HepG2 (cell line): ENCODE results near the gene TBC1D20. TPM values are rescaled to one million over a fixed set of nuclear protein-coding genes. Genes with fewer than 3 reads are reported as not detected.
A peak's percentile ranks its signal among the peaks of the same experiment; 100 is the strongest.

Source experiments
- ATAC-seq: fragments of 200-7000 bp; cut with Tn5 transposase; 3 replicates; pipeline ENCODE4 v1.9.1; 2020; ENCODE audit warnings: mild to moderate bottlenecking, moderate library complexity
- BruUV-seq: library from RNA; stranded (reverse); fragments of 400-500 nt; replicated peaks from 2 replicates; lab custom pipeline; 2021; lab: Mats Ljungman, UMichigan
- CTCF ChIA-PET: fragments of 300-600 bp; formaldehyde crosslinking; extraction: SDS; loops from one replicate; lab custom pipeline; 2021; ENCODE audit warnings: low total read pairs, inconsistent platforms, low intra/inter-chr PET ratio; lab: Yijun Ruan, JAX
- POLR2A ChIA-PET: fragments of 350-600 bp; sonication (Branson Sonifier 250); formaldehyde crosslinking; loops from one replicate; lab custom pipeline; 2020; ENCODE audit warnings: antibody characterized with exemption, inconsistent platforms; lab: Yijun Ruan, JAX
- DNase-seq: peaks from one replicate; pipeline ENCODE4 v3.0.0-alpha.2; 2015; ENCODE audit warnings: low spot score
- FAIRE-seq: peaks from 3 replicates; lab custom pipeline; 2011; peaks lifted over from hg19 to GRCh38; lab: Jason Lieb, UNC
- H2AFZ ChIP-seq: one replicate; pipeline ENCODE4 v1.6.1; 2011; ENCODE audit warnings: low read length, inconsistent platforms
- H3K27ac ChIP-seq: fragments of 300-600 bp; 3 replicates; pipeline ENCODE4 v1.8.0; 2011; ENCODE audit warnings: mixed run types, mild to moderate bottlenecking, mixed read lengths, low read length, inconsistent platforms; ENCODE audit not compliant: insufficient read depth; ENCODE audit errors: extremely low read length
- H3K27me3 ChIP-seq, 2 experiments: fragments of 200-600 bp in 1 of 2; 2 replicates in 1 of 2; 3 replicates in 1 of 2; pipeline versions ENCODE4 v1.6.0 to v1.8.0; 2011; ENCODE audit warnings: low read length in 2 of 2, mild to moderate bottlenecking in 2 of 2, moderate library complexity in 2 of 2, inconsistent platforms in 1 of 2; ENCODE audit not compliant: insufficient read depth in 2 of 2, control insufficient read depth in 1 of 2
- H3K36me3 ChIP-seq, 2 experiments: fragments of 200-600 bp in 1 of 2; replicated peaks in 1 of 2; 2 replicates in 1 of 2; 3 replicates in 1 of 2; pipeline versions ENCODE4 v1.5.1 to v1.8.0; 2011; ENCODE audit warnings: low read length in 2 of 2, inconsistent platforms in 1 of 2; ENCODE audit not compliant: insufficient read depth in 2 of 2, control insufficient read depth in 1 of 2
- H3K4me1 ChIP-seq: 2 replicates; pipeline ENCODE4 v1.5.1; 2012; ENCODE audit warnings: low read length, inconsistent platforms; ENCODE audit not compliant: insufficient read depth
- H3K4me2 ChIP-seq: 2 replicates; pipeline ENCODE4 v1.6.0; 2011; ENCODE audit warnings: low read depth, low read length, inconsistent platforms
- H3K4me3 ChIP-seq, 3 experiments: fragments of 200-600 bp in 1 of 3; sonication (generic), shearing (Covaris generic) in 1 of 3; replicated peaks in 1 of 3; 2 replicates each; pipeline ENCODE4 v1.5.1; 2011 to 2016; ENCODE audit warnings: low read length in 3 of 3, inconsistent platforms in 2 of 3, low read depth in 2 of 3, mild to moderate bottlenecking in 2 of 3, control low read depth in 1 of 3, mixed read lengths in 1 of 3; ENCODE audit not compliant: insufficient read depth in 1 of 3
- H3K79me2 ChIP-seq: one replicate; pipeline ENCODE4 v1.6.1; 2011; ENCODE audit warnings: low read length, inconsistent platforms; ENCODE audit not compliant: insufficient read depth
- H3K9ac ChIP-seq: 2 replicates; pipeline ENCODE4 v1.6.0; 2011; ENCODE audit warnings: mild to moderate bottlenecking, low read depth, low read length, inconsistent platforms; ENCODE audit not compliant: insufficient read depth
- H3K9me3 ChIP-seq: 2 replicates; pipeline ENCODE4 v1.5.1; 2012; ENCODE audit warnings: mild to moderate bottlenecking, low read length
- H4K20me1 ChIP-seq: 2 replicates; pipeline ENCODE4 v1.6.0; 2011; ENCODE audit warnings: inconsistent platforms, mild to moderate bottlenecking, low read length, moderate library complexity; ENCODE audit not compliant: insufficient read depth
- ESRRA ChIP-seq: sonication (generic); formaldehyde crosslinking; IDR thresholded peaks from 2 replicates; pipeline ENCODE4 v1.5.1; 2020; ENCODE audit warnings: mild to moderate bottlenecking, low read depth, missing genetic modification reagents
- HOXA3 ChIP-seq: sonication (generic); formaldehyde crosslinking; IDR thresholded peaks from 2 replicates; pipeline ENCODE4 v1.5.0; 2020; ENCODE audit warnings: missing genetic modification reagents
- KLF9 ChIP-seq: IDR thresholded peaks from 2 replicates; pipeline ENCODE4 v1.6.1; 2016; ENCODE audit warnings: low read depth
- PLSCR1 ChIP-seq: sonication (generic); formaldehyde crosslinking; IDR thresholded peaks from 2 replicates; pipeline ENCODE4 v1.5.0; 2020; ENCODE audit warnings: missing genetic modification reagents, mild to moderate bottlenecking, borderline replicate concordance
- SIX4 ChIP-seq: sonication (generic); formaldehyde crosslinking; IDR thresholded peaks from 2 replicates; pipeline ENCODE4 v1.4.0; 2020; ENCODE audit warnings: missing genetic modification reagents
- TMF1 ChIP-seq: sonication (generic); formaldehyde crosslinking; IDR thresholded peaks from 2 replicates; pipeline ENCODE4 v1.8.1; 2022; ENCODE audit warnings: low read depth, missing genetic modification reagents
- ZBTB4 ChIP-seq: sonication (generic); formaldehyde crosslinking; IDR thresholded peaks from 2 replicates; pipeline ENCODE4 v1.4.0; 2020; ENCODE audit warnings: missing genetic modification reagents, mild to moderate bottlenecking, borderline replicate concordance
- ZNF503 ChIP-seq: sonication (generic); formaldehyde crosslinking; IDR thresholded peaks from 2 replicates; pipeline ENCODE4 v1.4.0; 2020; ENCODE audit warnings: missing genetic modification reagents
- ZNF512B ChIP-seq: sonication (generic); formaldehyde crosslinking; IDR thresholded peaks from 2 replicates; pipeline ENCODE4 v1.5.1; 2020; ENCODE audit warnings: missing genetic modification reagents, mild to moderate bottlenecking, borderline replicate concordance
- WGBS: methylation state at CpG from one replicate; pipeline ENCODE4 v1.1.6; 2017; ENCODE audit warnings: low lambda C conversion rate; 5-methylcytosine and 5-hydroxymethylcytosine counted together
- in situ Hi-C: cut with HindIII; loops from 2 replicates; pipeline ENCODE4 v1.10.0; 2017; ENCODE audit warnings: low pct_unique_long_range_greater_than_20kb; ENCODE audit not compliant: extremely low pct_ligation_motif_present
- intact Hi-C: fragments of 100-400 bp; cut with micrococcal nuclease; formaldehyde crosslinking; loops from one replicate; pipeline ENCODE4 v1.10.0; 2022; ENCODE audit not compliant: unreplicated experiment
- polyA plus RNA-seq, 8 experiments: library from polyadenylated mRNA; depleted of rRNA in 3 of 8; stranded (reverse) in 7 of 8; unstranded in 1 of 8; fragments of >200 nt; fragmentation: Illumina TruSeq in 4 of 8; extraction: Trizol in 4 of 8; gene quantifications; 2 replicates each; pipeline versions ENCODE4 v1.2.1 to v1.2.3, GENCODE V29; 2011 to 2016; ENCODE audit warnings: low read depth in 4 of 8, missing spikeins in 1 of 8, mixed read lengths in 1 of 8; ENCODE audit not compliant: insufficient read depth in 1 of 8
- total RNA-seq, 5 experiments: library from RNA; depleted of rRNA; stranded (reverse); fragments of >200 nt; fragmentation: Illumina TruSeq; extraction: Trizol; gene quantifications; 2 replicates each; pipeline ENCODE4 v1.2.3, GENCODE V29; 2016; ENCODE audit warnings: low read depth in 1 of 5

TBC1D20 gene
- total and polyA plus RNA-seq, 2 of the 13 experiments (the other 11 are each of a cell fraction or from before 2014, with no cell fraction given), result 36.6 to 47.1 TPM

- ATAC-seq, result peak; percentile 2
- Histone ChIP-seq H2AFZ (no peak overlapping the region), H3K27me3 (no peaks in the 10 kb centered on the region), H3K9me3 (no peaks in the 10 kb centered on the region), H4K20me1 (no peaks in the 10 kb centered on the region), H3K4me2 (peak overlapping the region; percentile 70), H3K27ac (peak overlapping the region; percentile 99), H3K36me3 (peaks cover 17 to 27% of the 10 kb centered on the region in 2 experiments), H3K9ac (peak overlapping the region; percentile 91), H3K79me2 (peaks cover 3% of the 10 kb centered on the region), H3K4me3 (no peak overlapping the region), H3K4me1 (peaks cover 97% of the 10 kb centered on the region)
- WGBS, result 69% methylated on average over 2 of the region's 2 CpGs
- no peak for FAIRE-seq
- BruUV-seq, result no TSS peak
- in situ Hi-C loops (no loop called here), intact Hi-C loops (no loop called here)
- DNase-seq, result peak; percentile 83
- POLR2A ChIA-PET, result interaction anchor here (0.7 to 29.0 kb wide), 12 partner anchors 2 to 110 kb away, joined by 3 to 1587 read pairs (median 7); partner anchors contain the start of genes NRSN2, RBCK1, SOX12 and TRIB3
- CTCF ChIA-PET, result no interaction called here
- TF ChIP-seq ESRRA (CRISPR knock-in tag), result no peak
- no peak for TF ChIP-seq SIX4 (CRISPR knock-in tag)
- TF ChIP-seq TMF1 (CRISPR knock-in tag), result no peak
- no peak for TF ChIP-seq ZBTB4 (CRISPR knock-in tag)
- no peak for TF ChIP-seq PLSCR1 (CRISPR knock-in tag)
- TF ChIP-seq HOXA3 (CRISPR knock-in tag), result no peak
- TF ChIP-seq KLF9 (CRISPR knock-in tag), result no peak
- TF ChIP-seq ZNF512B (CRISPR knock-in tag), result 0 out of 2 replicates have a peak, but pooled peaks have one; percentile 14
- no peak for TF ChIP-seq ZNF503 (CRISPR knock-in tag)
These were observed 62.2 kb downstream of the TBC1D20 start for GRCh38 chr20:400128-400453.
